MM.1S (cell line): Measurements from ENCODE around the gene GPATCH2.

Experiments
- DNase-seq: peaks from one replicate; pipeline ENCODE4 v3.0.0-alpha.2; 2015
- H2AFZ ChIP-seq: fragments of 300-600 bp; sonication (generic); 2 replicates; pipeline ENCODE4 v1.6.0; 2016; ENCODE audit warnings: antibody characterized with exemption, low read length
- H3F3A ChIP-seq: fragments of 300-600 bp; sonication (generic); 2 replicates; pipeline ENCODE4 v1.6.1; 2016; ENCODE audit warnings: mild to moderate bottlenecking, antibody characterized with exemption, low read length, moderate library complexity, mixed read lengths; ENCODE audit not compliant: insufficient read depth
- H3K27ac ChIP-seq: fragments of 300-600 bp; sonication (generic); 2 replicates; pipeline ENCODE4 v1.5.1; 2016; ENCODE audit warnings: mild to moderate bottlenecking, low read length
- H3K27me3 ChIP-seq: fragments of 300-600 bp; sonication (generic); replicated peaks from 2 replicates; pipeline ENCODE4 v1.6.0; 2016; ENCODE audit warnings: low read length; ENCODE audit not compliant: insufficient read depth
- H3K36me3 ChIP-seq: fragments of 300-600 bp; sonication (generic); replicated peaks from 2 replicates; pipeline ENCODE4 v1.6.1; 2016; ENCODE audit warnings: mild to moderate bottlenecking, low read length, mixed read lengths; ENCODE audit not compliant: insufficient read depth
- H3K4me1 ChIP-seq: fragments of 300-600 bp; sonication (generic); 2 replicates; pipeline ENCODE4 v1.6.1; 2016; ENCODE audit warnings: low read length, mixed read lengths
- H3K4me2 ChIP-seq: fragments of 300-600 bp; sonication (generic); 2 replicates; pipeline ENCODE4 v1.6.0; 2016; ENCODE audit warnings: low read depth, low read length
- H3K4me3 ChIP-seq: fragments of 300-600 bp; sonication (generic); 2 replicates; pipeline ENCODE4 v1.5.1; 2016; ENCODE audit warnings: low read length, mixed read lengths
- H3K79me2 ChIP-seq: fragments of 300-600 bp; sonication (generic); 2 replicates; pipeline ENCODE4 v1.6.1; 2016; ENCODE audit warnings: mixed run types, low read length, mixed read lengths
- H3K9ac ChIP-seq: fragments of 300-600 bp; sonication (generic); 2 replicates; pipeline ENCODE4 v1.6.1; 2016; ENCODE audit warnings: low read length, mixed read lengths
- H3K9me2 ChIP-seq: fragments of 300-600 bp; sonication (generic); replicated peaks from 2 replicates; pipeline ENCODE4 v1.6.1; 2016; ENCODE audit warnings: mild to moderate bottlenecking, low read length, mixed read lengths; ENCODE audit not compliant: insufficient read depth
- H3K9me3 ChIP-seq: fragments of 300-600 bp; sonication (generic); replicated peaks from 2 replicates; pipeline ENCODE4 v1.6.1; 2016; ENCODE audit warnings: mild to moderate bottlenecking, low read length, mixed read lengths; ENCODE audit not compliant: insufficient read depth
- H4K20me1 ChIP-seq: fragments of 300-600 bp; sonication (generic); 2 replicates; pipeline ENCODE4 v1.6.1; 2016; ENCODE audit warnings: mild to moderate bottlenecking, low read length, moderate library complexity, mixed read lengths; ENCODE audit not compliant: insufficient read depth
- CTCF ChIP-seq: fragments of 300-600 bp; sonication (generic); IDR thresholded peaks from 2 replicates; pipeline ENCODE4 v1.5.1; 2016; ENCODE audit warnings: antibody characterized with exemption, low read length, mixed read lengths
- EZH2 ChIP-seq: fragments of 300-600 bp; sonication (generic); optimal IDR thresholded peaks from 2 replicates; pipeline ENCODE3; 2017; ENCODE audit warnings: low read depth, mild to moderate bottlenecking, antibody characterized with exemption, low read length, mixed read lengths
- EZH2phosphoT487 ChIP-seq: fragments of 300-600 bp; sonication (generic); IDR thresholded peaks from 2 replicates; pipeline ENCODE4 v1.6.1; 2018; ENCODE audit warnings: antibody characterized with exemption, low read length

GPATCH2 gene

GRCh38 chr1:217605390-217605789 lies 25.5 kb downstream of the GPATCH2 start:
- Histone ChIP-seq H3K36me3 (no peaks in the 10 kb centered on the region), H3K9me3 (no peaks in the 10 kb centered on the region), H3K9ac (no peak overlapping the region), H3K4me1 (no peaks in the 10 kb centered on the region), H3K27me3 (no peaks in the 10 kb centered on the region), H2AFZ (no peak overlapping the region), H3K4me3 (no peak overlapping the region), H4K20me1 (no peaks in the 10 kb centered on the region), H3K9me2 (no peaks in the 10 kb centered on the region), H3K79me2 (no peaks in the 10 kb centered on the region), H3K4me2 (no peak overlapping the region), H3F3A (no peaks in the 10 kb centered on the region), H3K27ac (no peak overlapping the region)
- no peak for DNase-seq
- no peak for TF ChIP-seq EZH2
- TF ChIP-seq EZH2phosphoT487: no peak
- no peak for TF ChIP-seq CTCF

- H3K27ac ChIP-seq: no peak overlapping the region
- H3K79me2 ChIP-seq: no peaks in the 10 kb centered on the region
- no peaks in the 10 kb centered on the region for H3K9me2 ChIP-seq
- no peak overlapping the region for H3K4me2 ChIP-seq
- H3K36me3 ChIP-seq: no peaks in the 10 kb centered on the region
- H3K4me1 ChIP-seq: no peaks in the 10 kb centered on the region
- no peak overlapping the region for H3K4me3 ChIP-seq
- H3K27me3 ChIP-seq: no peaks in the 10 kb centered on the region
- no peak overlapping the region for H3K9ac ChIP-seq
- no peaks in the 10 kb centered on the region for H3K9me3 ChIP-seq
- no peaks in the 10 kb centered on the region for H3F3A ChIP-seq
- DNase-seq: no peak
- TF ChIP-seq EZH2phosphoT487 (no peak), EZH2 (no peak), CTCF (no peak)
- no peak overlapping the region for H2AFZ ChIP-seq
- no peaks in the 10 kb centered on the region for H4K20me1 ChIP-seq
Observed at GRCh38 chr1:217602380-217602779, 28.5 kb downstream of the GPATCH2 start.

- no peak overlapping the region for H2AFZ ChIP-seq
- H3K9me3 ChIP-seq: no peaks in the 10 kb centered on the region
- H3K27me3 ChIP-seq: no peaks in the 10 kb centered on the region
- no peaks in the 10 kb centered on the region for H3K79me2 ChIP-seq
- no peaks in the 10 kb centered on the region for H3K9me2 ChIP-seq
- H4K20me1 ChIP-seq: no peaks in the 10 kb centered on the region; the same call in 1 of the 2 replicates
- no peaks in the 10 kb centered on the region for H3K36me3 ChIP-seq
- H3K9ac ChIP-seq: no peak overlapping the region
- DNase-seq: no peak
- no peak overlapping the region for H3K27ac ChIP-seq
- no peaks in the 10 kb centered on the region for H3K4me1 ChIP-seq
- no peak overlapping the region for H3K4me3 ChIP-seq
- H3K4me2 ChIP-seq: no peak overlapping the region
- no peaks in the 10 kb centered on the region for H3F3A ChIP-seq
- no peak for TF ChIP-seq EZH2
- no peak for TF ChIP-seq EZH2phosphoT487
Observed at GRCh38 chr1:217599154-217599553, 31.7 kb downstream of the GPATCH2 start.

- Histone ChIP-seq H3K9me3 (no peaks in the 10 kb centered on the region), H3K4me3 (no peak overlapping the region), H3K27me3 (no peaks in the 10 kb centered on the region), H3K79me2 (no peaks in the 10 kb centered on the region), H3K9ac (no peak overlapping the region), H3K36me3 (no peaks in the 10 kb centered on the region), H2AFZ (no peak overlapping the region), H3K9me2 (no peaks in the 10 kb centered on the region), H3K4me2 (no peak overlapping the region), H3K27ac (no peak overlapping the region), H4K20me1 (no peaks in the 10 kb centered on the region; the same call in 1 of the 2 replicates), H3F3A (no peaks in the 10 kb centered on the region), H3K4me1 (no peaks in the 10 kb centered on the region)
- TF ChIP-seq EZH2phosphoT487 (no peak), CTCF (no peak), EZH2 (no peak)
- no peak for DNase-seq
Observed at GRCh38 chr1:217590598-217590997, 40.3 kb downstream of the GPATCH2 start.
